ENCODE results near the gene SIK1. TPM values are rescaled to one million over a fixed set of nuclear protein-coding genes. Genes with fewer than 3 reads are reported as not detected.

Gene SIK1
- total RNA-seq, 1 donor from 2014 or later = 0.59 TPM

- no peak for DNase-seq (ENCODE audit: low read depth, low spot score)
These were observed 57.8 kb downstream of the SIK1 start for GRCh38 chr21:43369124-43369523.

GRCh38 chr21:43368685-43369084, 58.2 kb downstream of the SIK1 start:
- no peak for DNase-seq (ENCODE audit: low read depth, low spot score)

- DNase-seq (ENCODE audit: low read depth, low spot score) = no peak
These were observed 59.1 kb downstream of the SIK1 start for GRCh38 chr21:43367859-43368258.

GRCh38 chr21:43367296-43367695, 59.6 kb downstream of the SIK1 start:
- DNase-seq (ENCODE audit: low read depth, low spot score) = no peak

- DNase-seq (ENCODE audit: low read depth, low spot score) = no peak
These were observed 60.3 kb downstream of the SIK1 start for GRCh38 chr21:43366656-43367055.

GRCh38 chr21:43365611-43366426, 61.1 kb downstream of the SIK1 start:
- no peak for DNase-seq (ENCODE audit: low read depth, low spot score)

- DNase-seq (ENCODE audit: low read depth, low spot score) = no peak
These were observed 62.0 kb downstream of the SIK1 start for GRCh38 chr21:43364851-43365424.

Other genes with a start within 250 kb of the SIK1 start
- gene HSF2BP, start 232.4 kb upstream of the SIK1 start, total RNA-seq = 0.53 and 1.7 TPM in 2 replicates
- 44.3 and 44.8 TPM in 2 replicates for gene RRP1B, start 232.4 kb upstream of the SIK1 start, total RNA-seq

All from pulmonary artery endothelial cell (primary cell).